Loucy (cell line): ENCODE measurements around the gene ELMOD1.
A peak's percentile ranks its signal among the peaks of the same experiment; 100 is the strongest.

Experiments
- H2AFZ ChIP-seq: fragments of 200-600 bp; sonication (generic); 2 replicates; pipeline ENCODE4 v1.6.0; 2016; ENCODE audit warnings: antibody characterized with exemption, mild to moderate bottlenecking, low read length, moderate library complexity
- H3F3A ChIP-seq: fragments of 200-600 bp; 2 replicates; pipeline ENCODE4 v1.6.0; 2016; ENCODE audit warnings: antibody characterized with exemption, low read depth, mild to moderate bottlenecking
- H3K27me3 ChIP-seq: fragments of 200-600 bp; sonication (generic); 2 replicates; pipeline ENCODE4 v1.6.1; 2014; ENCODE audit warnings: low read length, mild to moderate bottlenecking; ENCODE audit not compliant: insufficient read depth, poor library complexity, severe bottlenecking
- H3K36me3 ChIP-seq: fragments of 200-600 bp; sonication (generic); 2 replicates; pipeline ENCODE4 v1.6.1; 2016; ENCODE audit warnings: low read length; ENCODE audit not compliant: insufficient read depth
- H3K4me1 ChIP-seq: fragments of 200-600 bp; sonication (generic); 2 replicates; pipeline ENCODE4 v1.5.1; 2014; ENCODE audit warnings: low read length, mild to moderate bottlenecking; ENCODE audit not compliant: insufficient read depth, poor library complexity, severe bottlenecking
- H3K4me2 ChIP-seq: fragments of 200-600 bp; sonication (generic); 2 replicates; pipeline ENCODE4 v1.6.0; 2014; ENCODE audit warnings: antibody characterized with exemption, low read length, low read depth, mild to moderate bottlenecking; ENCODE audit not compliant: poor library complexity, severe bottlenecking
- H3K4me3 ChIP-seq: fragments of 200-600 bp; sonication (generic); 2 replicates; pipeline ENCODE4 v1.5.1; 2014; ENCODE audit warnings: low read length, mild to moderate bottlenecking, mixed read lengths; ENCODE audit not compliant: poor library complexity, severe bottlenecking
- H3K79me2 ChIP-seq: fragments of 200-600 bp; sonication (generic); 2 replicates; pipeline ENCODE4 v1.6.1; 2014; ENCODE audit warnings: low read length; ENCODE audit not compliant: insufficient read depth
- H3K9ac ChIP-seq: fragments of 200-600 bp; sonication (generic); 2 replicates; pipeline ENCODE4 v1.6.0; 2014; ENCODE audit warnings: mild to moderate bottlenecking, low read depth, low read length, moderate library complexity; ENCODE audit not compliant: poor library complexity, severe bottlenecking
- H3K9me2 ChIP-seq: fragments of 200-600 bp; sonication (generic); replicated peaks from 2 replicates; pipeline ENCODE4 v1.6.1; 2016; ENCODE audit warnings: low read depth, low read length, mixed read lengths
- H3K9me3 ChIP-seq: fragments of 200-600 bp; sonication (generic); 2 replicates; pipeline ENCODE4 v1.6.1; 2014; ENCODE audit warnings: mild to moderate bottlenecking, antibody characterized with exemption, low read length, low read depth; ENCODE audit not compliant: insufficient read depth
- H4K20me1 ChIP-seq: fragments of 200-600 bp; sonication (generic); 2 replicates; pipeline ENCODE4 v1.6.0; 2014; ENCODE audit warnings: antibody characterized with exemption, low read length, mild to moderate bottlenecking; ENCODE audit not compliant: insufficient read depth, poor library complexity, severe bottlenecking
- CTCF ChIP-seq: fragments of 200-600 bp; sonication (generic); conservative IDR thresholded peaks from 2 replicates; pipeline ENCODE4 v1.5.1; 2014; ENCODE audit warnings: mild to moderate bottlenecking, antibody characterized with exemption, low read length
- EZH2phosphoT487 ChIP-seq: fragments of 200-600 bp; IDR thresholded peaks from 2 replicates; pipeline ENCODE4 v1.6.1; 2018; ENCODE audit warnings: antibody characterized with exemption, mild to moderate bottlenecking, moderate library complexity, borderline replicate concordance

ELMOD1 gene

GRCh38 chr11:107561688-107562087 is 29.3 kb upstream of the ELMOD1 start:
- Histone ChIP-seq H3K9me3 (no peaks in the 10 kb centered on the region), H3F3A (no peaks in the 10 kb centered on the region), H3K4me3 (no peak overlapping the region), H3K4me1 (peaks cover 28% of the 10 kb centered on the region), H3K4me2 (peak overlapping the region; percentile 87), H3K36me3 (no peaks in the 10 kb centered on the region), H2AFZ (no peak overlapping the region), H3K9ac (no peak overlapping the region), H3K79me2 (peaks cover 32% of the 10 kb centered on the region; the same call in 1 of the 2 replicates), H3K9me2 (no peaks in the 10 kb centered on the region), H4K20me1 (no peaks in the 10 kb centered on the region), H3K27me3 (no peaks in the 10 kb centered on the region)
- TF ChIP-seq EZH2phosphoT487 (no peak), CTCF (no peak)

- Histone ChIP-seq H3K9me2 (no peaks in the 10 kb centered on the region), H2AFZ (no peak overlapping the region), H3F3A (no peaks in the 10 kb centered on the region), H3K36me3 (no peaks in the 10 kb centered on the region), H3K9me3 (no peaks in the 10 kb centered on the region), H3K79me2 (peaks cover 32% of the 10 kb centered on the region; the same call in 1 of the 2 replicates), H3K4me2 (peak overlapping the region; percentile 87), H3K4me3 (peak overlapping the region; percentile 87), H3K27me3 (no peaks in the 10 kb centered on the region), H3K4me1 (peaks cover 28% of the 10 kb centered on the region), H3K9ac (peak overlapping the region; percentile 74), H4K20me1 (no peaks in the 10 kb centered on the region)
- TF ChIP-seq EZH2phosphoT487 (no peak), CTCF (no peak)
Observed at GRCh38 chr11:107562647-107563208, 28.2 kb upstream of the ELMOD1 start.

- Histone ChIP-seq H3K9me3 (no peaks in the 10 kb centered on the region), H2AFZ (0 out of 2 replicates have a peak overlapping the region, but pooled peaks have one; percentile 21), H3K4me1 (peaks cover 28% of the 10 kb centered on the region), H3K79me2 (peaks cover 32% of the 10 kb centered on the region; the same call in 1 of the 2 replicates), H3K4me3 (peak overlapping the region; percentile 87), H3F3A (no peaks in the 10 kb centered on the region), H3K9me2 (no peaks in the 10 kb centered on the region), H3K36me3 (no peaks in the 10 kb centered on the region), H3K4me2 (peak overlapping the region; percentile 87), H3K27me3 (no peaks in the 10 kb centered on the region), H4K20me1 (no peaks in the 10 kb centered on the region), H3K9ac (peak overlapping the region; percentile 74)
- TF ChIP-seq CTCF (peak; percentile 75), EZH2phosphoT487 (no peak)
Observed at GRCh38 chr11:107563702-107564101, 27.2 kb upstream of the ELMOD1 start.
